Fibroblast of mammary gland (primary cell): Measurements from ENCODE around the gene RPSA.
"Not testable (repeated sequence)": the region's sequence is repeated elsewhere in the genome, so short reads cannot be mapped to it uniquely, and the experiment has no call there.

ENCODE experiments used
- DNase-seq: peaks from one replicate; pipeline ENCODE4 v3.0.0-alpha.2; 2010; ENCODE audit warnings: low read depth
- H3K4me3 ChIP-seq: 2 replicates; pipeline ENCODE4 v1.5.1; 2011; ENCODE audit warnings: low read depth, mild to moderate bottlenecking, low read length, moderate library complexity; ENCODE audit not compliant: control insufficient read depth
- TF ChIP-seq, protein P1 (sequence below): conservative IDR thresholded peaks from 2 replicates; pipeline ENCODE4 v1.5.1; 2011; ENCODE audit warnings: low read depth, low read length, inconsistent platforms; ENCODE audit not compliant: control insufficient read depth, insufficient read depth

The RPSA gene

GRCh38 chr3:39410893-39411292 is 4.4 kb downstream of the RPSA start:
- H3K4me3 ChIP-seq = no peak overlapping the region
- no peak for DNase-seq
- TF ChIP-seq, protein P1, sequence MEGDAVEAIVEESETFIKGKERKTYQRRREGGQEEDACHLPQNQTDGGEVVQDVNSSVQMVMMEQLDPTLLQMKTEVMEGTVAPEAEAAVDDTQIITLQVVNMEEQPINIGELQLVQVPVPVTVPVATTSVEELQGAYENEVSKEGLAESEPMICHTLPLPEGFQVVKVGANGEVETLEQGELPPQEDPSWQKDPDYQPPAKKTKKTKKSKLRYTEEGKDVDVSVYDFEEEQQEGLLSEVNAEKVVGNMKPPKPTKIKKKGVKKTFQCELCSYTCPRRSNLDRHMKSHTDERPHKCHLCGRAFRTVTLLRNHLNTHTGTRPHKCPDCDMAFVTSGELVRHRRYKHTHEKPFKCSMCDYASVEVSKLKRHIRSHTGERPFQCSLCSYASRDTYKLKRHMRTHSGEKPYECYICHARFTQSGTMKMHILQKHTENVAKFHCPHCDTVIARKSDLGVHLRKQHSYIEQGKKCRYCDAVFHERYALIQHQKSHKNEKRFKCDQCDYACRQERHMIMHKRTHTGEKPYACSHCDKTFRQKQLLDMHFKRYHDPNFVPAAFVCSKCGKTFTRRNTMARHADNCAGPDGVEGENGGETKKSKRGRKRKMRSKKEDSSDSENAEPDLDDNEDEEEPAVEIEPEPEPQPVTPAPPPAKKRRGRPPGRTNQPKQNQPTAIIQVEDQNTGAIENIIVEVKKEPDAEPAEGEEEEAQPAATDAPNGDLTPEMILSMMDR = no peak

DNA sequence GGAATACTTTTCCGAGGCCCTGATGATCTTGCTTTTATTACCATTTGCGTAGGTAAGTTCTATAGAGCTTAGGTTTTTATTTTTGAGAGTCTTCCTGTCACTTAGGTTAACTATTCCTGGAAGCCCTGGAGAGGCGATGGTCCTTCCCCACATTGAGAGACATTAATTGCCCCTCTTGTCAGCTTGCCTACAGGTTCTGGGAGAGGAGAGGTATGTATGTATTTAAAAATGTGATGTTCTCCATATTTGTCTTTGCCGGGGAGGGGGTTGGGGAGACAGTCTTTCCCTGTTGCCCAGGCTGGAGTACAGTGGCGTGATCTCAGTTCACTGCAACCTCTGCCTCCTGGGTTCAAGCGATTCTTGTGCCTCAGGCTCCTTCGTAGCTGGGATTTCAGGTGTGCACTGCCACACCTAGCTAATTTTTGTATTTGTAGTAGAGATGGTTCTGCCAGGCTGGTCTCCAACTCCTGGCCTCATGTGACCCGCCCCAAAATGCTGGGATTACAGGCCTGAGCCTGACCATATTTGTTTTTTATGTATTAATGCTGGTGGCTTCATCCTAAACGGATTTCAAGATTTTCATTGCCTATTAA is 6.2 kb downstream of the RPSA start:
- TF ChIP-seq, protein P1 = no peak
- DNase-seq = no peak
- no peak overlapping the region for H3K4me3 ChIP-seq

- H3K4me3 ChIP-seq = no peak overlapping the region
- TF ChIP-seq, protein P1 = no peak
- peak; percentile 30 for DNase-seq
Measured at GRCh38 chr3:39413691-39414420, 7.3 kb downstream of the RPSA start.

DNA sequence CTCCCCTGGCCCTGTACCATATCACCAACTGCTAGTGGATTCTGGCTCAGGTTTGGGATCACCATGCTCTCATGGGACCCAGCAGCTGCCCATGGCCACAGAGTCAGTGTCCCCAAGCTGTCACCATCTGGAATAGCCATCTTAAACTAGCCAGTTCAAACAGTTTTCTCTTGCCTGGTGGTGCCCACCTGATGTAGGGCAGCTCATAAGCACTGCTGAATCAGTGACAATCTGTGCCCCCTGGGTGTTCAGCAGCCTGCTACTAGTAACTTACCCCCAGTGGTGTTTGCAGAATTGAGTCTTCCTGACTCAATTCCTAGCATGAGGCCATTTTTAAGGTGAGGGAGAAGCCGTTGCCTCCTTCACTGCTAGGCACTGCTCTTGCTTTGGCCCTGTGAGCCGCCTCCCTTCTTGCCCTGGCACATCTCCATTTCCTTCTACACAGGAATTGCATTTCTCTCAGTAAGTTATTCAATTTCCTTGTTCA is 7.9 kb downstream of the RPSA start:
- TF ChIP-seq, protein P1 = no peak
- peak; percentile 26 for DNase-seq
- no peak overlapping the region for H3K4me3 ChIP-seq

DNA sequence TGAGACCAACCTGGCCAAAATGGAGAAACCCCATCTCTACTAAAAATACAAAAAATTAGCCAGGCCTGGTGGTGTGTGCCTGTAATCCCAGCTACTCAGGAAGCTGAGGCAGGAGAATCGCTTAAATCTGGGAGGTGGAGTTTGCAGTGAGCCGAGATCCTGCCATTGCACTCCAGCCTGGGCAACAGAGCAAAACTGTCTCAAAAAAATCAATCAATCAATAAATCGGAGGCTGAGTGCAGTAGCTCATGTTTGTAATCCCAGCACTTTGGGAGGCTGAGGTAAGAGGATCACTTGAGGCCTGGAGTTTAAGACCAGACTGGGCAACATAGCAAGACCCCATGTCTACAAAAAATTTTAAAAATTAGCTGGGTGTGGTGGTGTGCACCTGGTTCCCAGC is 8.8 kb downstream of the RPSA start:
- H3K4me3 ChIP-seq, DNase-seq: not testable (repeated sequence)

GRCh38 chr3:39415983-39416382 is 9.5 kb downstream of the RPSA start:
- TF ChIP-seq, protein P1 = no peak
- no peak for DNase-seq
- H3K4me3 ChIP-seq = no peak overlapping the region

DNA sequence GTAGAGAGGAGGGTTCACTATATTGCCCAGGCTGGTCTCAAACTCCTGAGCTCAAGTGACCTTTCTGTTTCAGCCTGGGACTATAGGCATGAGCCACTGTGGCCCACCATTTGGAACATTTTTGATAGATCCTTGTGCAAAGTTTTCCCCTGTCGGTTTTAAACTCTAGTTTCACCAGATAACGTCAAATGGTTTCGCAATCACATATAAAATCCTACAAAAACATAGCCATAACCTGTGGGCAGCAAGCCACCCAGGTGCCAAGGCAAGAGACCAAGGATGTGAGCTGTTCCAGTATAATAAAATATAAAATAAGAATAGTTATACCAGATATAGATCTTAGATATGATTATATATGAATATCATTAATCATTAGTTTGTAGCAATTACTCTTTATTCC is 10.5 kb downstream of the RPSA start:
- DNase-seq, H3K4me3 ChIP-seq: not testable (repeated sequence)

DNA sequence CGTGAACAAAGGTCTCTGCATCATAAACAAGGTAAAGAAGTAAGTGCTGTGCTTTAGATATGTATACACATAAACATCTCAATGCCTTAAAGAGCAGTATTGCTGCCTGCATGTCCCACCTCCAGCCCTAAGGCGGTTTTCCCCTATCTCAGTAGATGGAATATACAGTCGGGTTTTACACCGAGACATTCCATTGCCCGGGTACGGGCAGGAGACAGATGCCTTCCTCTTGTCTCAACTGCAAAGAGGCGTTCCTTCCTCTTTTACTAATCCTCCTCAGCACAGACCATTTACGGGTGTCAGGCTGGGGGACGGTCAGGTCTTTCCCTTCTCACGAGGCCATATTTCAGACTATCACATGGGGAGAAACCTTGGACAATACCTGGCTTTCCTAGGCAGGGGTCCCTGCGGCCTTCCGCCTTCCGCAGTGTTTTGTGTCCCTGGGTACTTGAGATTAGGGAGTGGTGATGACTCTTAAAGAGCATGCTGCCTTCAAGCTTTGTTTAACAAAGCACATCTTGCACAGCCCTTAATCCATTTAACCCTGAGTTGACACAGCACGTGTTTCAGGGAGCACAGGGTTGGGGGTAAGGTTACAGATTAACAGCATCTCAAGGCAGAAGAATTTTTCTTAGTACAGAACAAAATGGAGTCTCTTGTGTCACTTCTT is 12.2 kb downstream of the RPSA start:
- not testable (repeated sequence) for DNase-seq

More for the DNA sequence above, 12.2 kb downstream of the RPSA start:
- not testable (repeated sequence) for H3K4me3 ChIP-seq
